Smooth muscle cell (in vitro differentiated cells): Measurements from ENCODE around the gene STAT6. TPM values are rescaled to one million over a fixed set of nuclear protein-coding genes. Genes with fewer than 3 reads are reported as not detected.
"Not testable (repeated sequence)": the region's sequence is repeated elsewhere in the genome, so short reads cannot be mapped to it uniquely, and the experiment has no call there.

Source experiments
- DNase-seq: peaks from one replicate; lab custom pipeline; 2025; ENCODE audit not compliant: unreplicated experiment; lab: John Stamatoyannopoulos, UW
- H2AFZ ChIP-seq: fragments of 200-600 bp; sonication (generic); 2 replicates; pipeline ENCODE4 v1.6.0; 2016; ENCODE audit warnings: antibody characterized with exemption, low read depth, mild to moderate bottlenecking
- H3F3A ChIP-seq: fragments of 200-600 bp; sonication (generic); 2 replicates; pipeline ENCODE4 v1.6.0; 2017; ENCODE audit warnings: antibody characterized with exemption, low read depth
- H3K27ac ChIP-seq: fragments of 200-600 bp; sonication (generic); 2 replicates; pipeline ENCODE4 v1.5.1; 2016; ENCODE audit warnings: low read depth, mild to moderate bottlenecking
- H3K27me3 ChIP-seq: fragments of 200-600 bp; sonication (generic); 2 replicates; pipeline ENCODE4 v1.6.1; 2016; ENCODE audit warnings: low read depth, mild to moderate bottlenecking
- H3K36me3 ChIP-seq: fragments of 200-600 bp; sonication (generic); 2 replicates; pipeline ENCODE4 v1.5.1; 2016; ENCODE audit warnings: low read depth
- H3K4me1 ChIP-seq: fragments of 200-600 bp; sonication (generic); 2 replicates; pipeline ENCODE4 v1.5.1; 2016; ENCODE audit warnings: low read depth
- H3K4me2 ChIP-seq: fragments of 200-600 bp; sonication (generic); 2 replicates; pipeline ENCODE4 v1.6.0; 2016; ENCODE audit warnings: mild to moderate bottlenecking
- H3K4me3 ChIP-seq: fragments of 200-600 bp; sonication (generic); 2 replicates; pipeline ENCODE4 v1.5.1; 2016; ENCODE audit warnings: mild to moderate bottlenecking
- H3K79me2 ChIP-seq: fragments of 200-600 bp; sonication (generic); 2 replicates; pipeline ENCODE4 v1.6.0; 2016; ENCODE audit warnings: low read depth, mild to moderate bottlenecking
- H3K9ac ChIP-seq: fragments of 200-600 bp; sonication (generic); 2 replicates; pipeline ENCODE4 v1.6.0; 2016; ENCODE audit warnings: low read depth
- H3K9me3 ChIP-seq: fragments of 200-600 bp; sonication (generic); replicated peaks from 2 replicates; pipeline ENCODE4 v1.5.1; 2016; ENCODE audit warnings: low read depth
- H4K20me1 ChIP-seq: fragments of 200-600 bp; sonication (generic); 2 replicates; pipeline ENCODE4 v1.6.0; 2016; ENCODE audit warnings: low read depth
- CTCF ChIP-seq: fragments of 200-600 bp; sonication (generic); IDR thresholded peaks from 2 replicates; pipeline ENCODE4 v1.5.1; 2017; ENCODE audit warnings: borderline replicate concordance, mild to moderate bottlenecking, antibody characterized with exemption; ENCODE audit not compliant: insufficient read depth, poor library complexity, severe bottlenecking
- whole genome bisulfite sequencing: methylation state at CpG from one replicate; pipeline ENCODE4 v1.1.7; 2016; ENCODE audit warnings: low lambda C conversion rate; 5-methylcytosine and 5-hydroxymethylcytosine counted together
- polyA plus RNA-seq: library from polyadenylated mRNA; unstranded; fragments of >200 nt; fragmentation: Nextera tagmentation; extraction: Ambion mirVana; gene quantifications from 2 replicates; pipeline ENCODE4 v1.2.1, GENCODE V29; 2016
- total RNA-seq: library from RNA; depleted of rRNA; stranded (reverse); fragments of >200 nt; gene quantifications from 2 replicates; pipeline ENCODE4 v1.2.3, GENCODE V29; 2014

The STAT6 gene
- total and polyA plus RNA-seq, 2 experiments from 2014 or later = 38.7 to 39.1 TPM

DNA sequence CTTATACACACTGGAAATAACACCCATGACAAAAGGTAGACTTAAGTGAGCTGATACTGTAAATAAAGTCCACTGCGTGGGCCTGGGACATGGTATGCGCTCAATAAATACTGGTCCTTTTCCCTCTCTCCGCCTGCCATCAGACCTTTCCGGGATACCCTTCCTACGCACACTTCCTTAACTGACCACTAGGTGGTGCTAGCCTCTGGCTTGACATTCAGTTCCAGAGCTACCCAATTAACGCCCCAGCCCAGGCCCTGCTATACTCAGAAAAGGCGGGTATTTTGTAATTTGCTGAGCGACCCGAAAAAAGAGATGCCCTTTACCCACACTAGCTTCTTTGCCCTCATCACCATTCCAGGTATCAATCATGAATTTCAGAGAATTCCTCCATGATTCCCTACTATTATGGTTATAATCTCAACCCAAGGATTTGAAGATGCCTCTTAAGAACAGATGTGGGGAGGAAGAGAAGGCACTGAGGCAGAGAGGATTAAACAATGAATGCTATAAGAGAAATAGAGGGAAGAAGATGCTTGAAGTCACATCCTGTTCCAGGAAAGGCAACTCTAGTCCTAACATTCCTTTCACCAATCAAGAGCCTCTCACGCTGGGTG lies 13.2 kb upstream of the STAT6 start:
- Histone ChIP-seq H3F3A (no peaks in the 10 kb centered on the region), H2AFZ (no peak overlapping the region), H3K79me2 (peaks cover 11% of the 10 kb centered on the region), H3K36me3 (no peaks in the 10 kb centered on the region), H3K4me3 (no peak overlapping the region), H3K27me3 (no peaks in the 10 kb centered on the region), H3K27ac (no peak overlapping the region), H3K9me3 (no peaks in the 10 kb centered on the region), H4K20me1 (peaks cover 1% of the 10 kb centered on the region), H3K4me2 (no peak overlapping the region), H3K9ac (no peak overlapping the region), H3K4me1 (no peaks in the 10 kb centered on the region)
- DNase-seq = peak; percentile 25
- 23% methylated on average over 10 of the region's 10 CpGs for WGBS
- TF ChIP-seq CTCF = peak; percentile 91

DNA sequence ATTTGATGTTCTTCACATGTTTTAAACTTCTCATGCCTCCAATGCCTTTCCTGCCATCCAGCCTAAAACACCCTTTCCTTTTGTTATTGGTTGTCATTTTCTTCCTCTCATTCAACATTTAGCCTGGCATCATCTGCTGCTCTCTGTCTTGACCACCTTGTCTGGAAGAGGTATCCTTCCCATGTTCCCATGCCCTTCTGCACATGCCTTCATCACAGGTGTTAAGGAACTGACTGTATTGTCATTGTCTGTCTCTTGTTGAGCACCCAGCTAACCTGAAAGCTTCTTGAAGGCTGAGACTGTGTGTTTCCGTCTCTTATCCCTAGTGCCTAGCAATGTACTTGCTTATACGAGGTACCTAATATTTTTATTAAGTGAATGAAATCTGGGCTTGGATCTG lies 12.7 kb upstream of the STAT6 start:
- Histone ChIP-seq H3F3A (no peaks in the 10 kb centered on the region), H3K4me3 (no peak overlapping the region), H3K27ac (no peak overlapping the region), H4K20me1 (no peaks in the 10 kb centered on the region), H3K36me3 (no peaks in the 10 kb centered on the region), H3K9ac (no peak overlapping the region), H3K4me1 (no peaks in the 10 kb centered on the region), H2AFZ (no peak overlapping the region), H3K27me3 (no peaks in the 10 kb centered on the region), H3K79me2 (peaks cover 5% of the 10 kb centered on the region), H3K9me3 (no peaks in the 10 kb centered on the region), H3K4me2 (no peak overlapping the region)
- no peak for TF ChIP-seq CTCF
- DNase-seq = no peak
- 51% methylated on average over 2 of the region's 2 CpGs for WGBS

- not testable (repeated sequence) for H4K20me1 ChIP-seq, H3K9me3 ChIP-seq, H3K79me2 ChIP-seq, H2AFZ ChIP-seq, H3K4me1 ChIP-seq, DNase-seq, H3K27me3 ChIP-seq, H3K4me3 ChIP-seq, H3K36me3 ChIP-seq, H3K27ac ChIP-seq, H3F3A ChIP-seq, H3K4me2 ChIP-seq, H3K9ac ChIP-seq
- 94% methylated on average over 11 of the region's 11 CpGs for WGBS
These were observed 9.6 kb upstream of the STAT6 start for GRCh38 chr12:57120718-57121117.

- H3K27me3 ChIP-seq = no peaks in the 10 kb centered on the region
- TF ChIP-seq CTCF = no peak
- no peaks in the 10 kb centered on the region for H3K36me3 ChIP-seq
- no peaks in the 10 kb centered on the region for H3K4me1 ChIP-seq
- H3K4me2 ChIP-seq = no peak overlapping the region
- H2AFZ ChIP-seq = peak overlapping the region; percentile 43
- no peaks in the 10 kb centered on the region for H3F3A ChIP-seq
- H3K4me3 ChIP-seq = no peak overlapping the region
- H3K27ac ChIP-seq = no peak overlapping the region
- H3K79me2 ChIP-seq = no peaks in the 10 kb centered on the region
- 91% methylated on average over 5 of the region's 5 CpGs for WGBS
- no peaks in the 10 kb centered on the region for H3K9me3 ChIP-seq
- DNase-seq = no peak
- no peaks in the 10 kb centered on the region for H4K20me1 ChIP-seq
- H3K9ac ChIP-seq = no peak overlapping the region
These were observed 8.3 kb upstream of the STAT6 start for GRCh38 chr12:57119294-57120085.
